Fibroblast of the aortic adventitia (primary cell): Measurements from ENCODE around the gene BEND3. TPM values are rescaled to one million over a fixed set of nuclear protein-coding genes. Genes with fewer than 3 reads are reported as not detected.

Experiments used
- DNase-seq: peaks from one replicate; pipeline ENCODE4 v3.0.0-alpha.2; 2010; ENCODE audit warnings: low read depth
- H3K4me3 ChIP-seq: 2 replicates; pipeline ENCODE4 v1.5.1; 2011; ENCODE audit warnings: low read depth, mild to moderate bottlenecking, control low read depth, low read length, moderate library complexity
- total RNA-seq: library from RNA; depleted of rRNA; stranded (reverse); fragments of >200 nt; gene quantifications from 2 replicates; pipeline ENCODE4 v1.2.3, GENCODE V29; 2012; ENCODE audit warnings: low replicate concordance
- TF ChIP-seq, protein P1 (sequence below): IDR thresholded peaks from 2 replicates; pipeline ENCODE4 v1.5.1; 2011; ENCODE audit warnings: mild to moderate bottlenecking, low read length, control low read depth, inconsistent platforms; ENCODE audit not compliant: insufficient read depth

Gene BEND3
- total RNA-seq, 1 donor, result 1.9 TPM

- TF ChIP-seq, protein P1, sequence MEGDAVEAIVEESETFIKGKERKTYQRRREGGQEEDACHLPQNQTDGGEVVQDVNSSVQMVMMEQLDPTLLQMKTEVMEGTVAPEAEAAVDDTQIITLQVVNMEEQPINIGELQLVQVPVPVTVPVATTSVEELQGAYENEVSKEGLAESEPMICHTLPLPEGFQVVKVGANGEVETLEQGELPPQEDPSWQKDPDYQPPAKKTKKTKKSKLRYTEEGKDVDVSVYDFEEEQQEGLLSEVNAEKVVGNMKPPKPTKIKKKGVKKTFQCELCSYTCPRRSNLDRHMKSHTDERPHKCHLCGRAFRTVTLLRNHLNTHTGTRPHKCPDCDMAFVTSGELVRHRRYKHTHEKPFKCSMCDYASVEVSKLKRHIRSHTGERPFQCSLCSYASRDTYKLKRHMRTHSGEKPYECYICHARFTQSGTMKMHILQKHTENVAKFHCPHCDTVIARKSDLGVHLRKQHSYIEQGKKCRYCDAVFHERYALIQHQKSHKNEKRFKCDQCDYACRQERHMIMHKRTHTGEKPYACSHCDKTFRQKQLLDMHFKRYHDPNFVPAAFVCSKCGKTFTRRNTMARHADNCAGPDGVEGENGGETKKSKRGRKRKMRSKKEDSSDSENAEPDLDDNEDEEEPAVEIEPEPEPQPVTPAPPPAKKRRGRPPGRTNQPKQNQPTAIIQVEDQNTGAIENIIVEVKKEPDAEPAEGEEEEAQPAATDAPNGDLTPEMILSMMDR, result no peak
- DNase-seq, result no peak
- no peak overlapping the region for H3K4me3 ChIP-seq
Observed at GRCh38 chr6:107110200-107110599, 5.1 kb downstream of the BEND3 start.

- TF ChIP-seq, protein P1, result no peak
Observed at GRCh38 chr6:107108201-107108890, 7.0 kb downstream of the BEND3 start.

DNA sequence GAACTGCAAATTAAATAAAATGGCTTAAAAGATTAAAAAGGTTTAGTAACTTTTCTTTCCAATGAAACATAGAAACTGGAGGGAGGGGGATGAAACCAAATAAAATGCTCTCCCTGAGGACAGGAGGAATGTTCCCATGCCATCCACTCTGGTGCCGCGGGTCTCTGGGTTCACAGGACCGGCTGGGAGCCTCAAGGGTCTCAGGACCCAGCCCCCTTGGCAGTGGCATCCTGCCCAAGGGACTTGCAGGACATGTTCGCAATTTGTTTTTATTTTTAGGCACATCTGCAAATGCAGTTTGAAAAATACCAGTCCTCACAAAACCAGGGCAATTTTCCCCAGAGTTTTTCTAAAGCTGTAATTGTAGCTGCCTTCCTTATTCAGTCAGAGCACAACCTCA, 7.5 kb downstream of the BEND3 start:
- H3K4me3 ChIP-seq, result no peak overlapping the region
- TF ChIP-seq, protein P1, result no peak
- no peak for DNase-seq

More at GRCh38 chr6:107108201-107108890, 7.0 kb downstream of the BEND3 start:
- H3K4me3 ChIP-seq, result no peak overlapping the region
- DNase-seq, result no peak

GRCh38 chr6:107106165-107106564, 9.2 kb downstream of the BEND3 start:
- TF ChIP-seq, protein P1, result no peak

DNA sequence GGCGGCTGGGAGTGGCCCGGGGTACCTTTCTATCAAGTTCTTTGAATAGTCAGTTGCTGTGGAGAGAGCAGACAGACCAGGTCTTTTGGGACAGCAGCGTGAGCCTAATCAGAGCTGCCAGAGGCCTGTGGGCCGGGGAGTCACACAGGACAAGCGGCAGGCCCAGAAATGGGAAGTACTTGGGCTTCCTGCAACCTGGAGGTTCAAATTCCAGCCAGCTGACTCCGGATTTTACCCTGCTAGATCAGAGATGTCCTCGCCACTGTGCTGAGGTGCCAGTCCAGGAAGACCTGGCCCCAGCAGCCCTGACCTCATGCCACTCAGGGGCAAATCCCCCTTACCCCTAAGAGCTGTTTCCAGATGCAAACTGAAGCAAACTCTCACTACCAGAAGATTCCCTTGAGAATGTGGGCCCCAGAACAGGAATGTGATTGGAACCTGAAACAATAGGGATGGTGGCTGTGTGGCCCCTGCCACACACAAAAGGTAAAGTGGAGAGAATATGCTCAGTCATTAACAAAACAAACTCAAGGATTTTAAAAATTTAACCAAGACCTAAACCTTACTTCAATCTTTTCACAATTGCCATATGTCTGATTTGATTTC, 9.7 kb downstream of the BEND3 start:
- no peak for DNase-seq
- no peak overlapping the region for H3K4me3 ChIP-seq
- TF ChIP-seq, protein P1, result no peak

More at GRCh38 chr6:107106165-107106564, 9.2 kb downstream of the BEND3 start:
- H3K4me3 ChIP-seq, result no peak overlapping the region
- no peak for DNase-seq

DNA sequence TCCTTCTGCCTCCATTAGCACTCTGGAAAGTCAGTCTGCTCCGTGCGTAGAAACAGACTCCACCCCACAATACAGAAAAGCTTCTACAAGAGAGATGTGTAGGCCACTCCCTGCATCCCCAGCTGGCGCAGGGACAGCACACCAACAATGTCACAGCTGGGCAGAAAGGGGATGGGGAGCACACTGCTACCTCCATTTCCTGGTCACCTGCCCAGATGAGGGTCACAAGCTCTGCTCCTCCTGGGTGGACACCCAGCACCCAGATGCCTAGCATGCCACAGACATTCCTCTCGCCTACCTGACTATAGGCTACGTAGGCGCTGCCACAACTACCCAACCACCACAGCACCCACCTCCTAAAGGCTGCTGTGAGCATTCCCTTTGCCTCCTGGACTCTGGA, 12.2 kb downstream of the BEND3 start:
- no peak for DNase-seq

More for the DNA sequence above, 12.2 kb downstream of the BEND3 start:
- TF ChIP-seq, protein P1, result no peak
- H3K4me3 ChIP-seq, result no peak overlapping the region
